GM12874 (cell line): Measurements from ENCODE around the gene PAX7.

Experiments
- TF ChIP-seq, protein P1 (sequence below): IDR thresholded peaks from 2 replicates; pipeline ENCODE4 v1.5.1; 2011; ENCODE audit warnings: low read depth, mild to moderate bottlenecking, control low read depth, low read length, moderate library complexity; ENCODE audit not compliant: insufficient read depth

Gene PAX7

DNA sequence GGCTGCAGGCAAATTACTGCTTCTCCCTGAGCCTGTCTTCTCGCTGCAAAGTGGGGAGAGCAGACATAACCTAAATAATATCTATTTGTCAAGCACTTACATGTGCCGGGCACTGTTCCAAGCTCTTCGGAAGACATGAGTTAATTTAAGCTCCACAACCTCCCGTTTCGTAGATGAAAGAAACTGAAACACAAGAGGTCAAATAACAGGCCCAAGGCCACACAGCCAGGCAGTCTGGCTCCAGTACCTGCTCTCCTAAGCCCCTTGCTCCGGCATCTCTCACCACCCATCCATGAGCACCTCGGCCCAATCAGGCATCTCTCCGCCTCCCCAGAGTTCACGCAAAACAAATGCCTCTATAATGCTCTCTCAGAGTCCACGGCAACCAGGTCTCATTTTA, 163.4 kb downstream of the PAX7 start:
- TF ChIP-seq, protein P1, sequence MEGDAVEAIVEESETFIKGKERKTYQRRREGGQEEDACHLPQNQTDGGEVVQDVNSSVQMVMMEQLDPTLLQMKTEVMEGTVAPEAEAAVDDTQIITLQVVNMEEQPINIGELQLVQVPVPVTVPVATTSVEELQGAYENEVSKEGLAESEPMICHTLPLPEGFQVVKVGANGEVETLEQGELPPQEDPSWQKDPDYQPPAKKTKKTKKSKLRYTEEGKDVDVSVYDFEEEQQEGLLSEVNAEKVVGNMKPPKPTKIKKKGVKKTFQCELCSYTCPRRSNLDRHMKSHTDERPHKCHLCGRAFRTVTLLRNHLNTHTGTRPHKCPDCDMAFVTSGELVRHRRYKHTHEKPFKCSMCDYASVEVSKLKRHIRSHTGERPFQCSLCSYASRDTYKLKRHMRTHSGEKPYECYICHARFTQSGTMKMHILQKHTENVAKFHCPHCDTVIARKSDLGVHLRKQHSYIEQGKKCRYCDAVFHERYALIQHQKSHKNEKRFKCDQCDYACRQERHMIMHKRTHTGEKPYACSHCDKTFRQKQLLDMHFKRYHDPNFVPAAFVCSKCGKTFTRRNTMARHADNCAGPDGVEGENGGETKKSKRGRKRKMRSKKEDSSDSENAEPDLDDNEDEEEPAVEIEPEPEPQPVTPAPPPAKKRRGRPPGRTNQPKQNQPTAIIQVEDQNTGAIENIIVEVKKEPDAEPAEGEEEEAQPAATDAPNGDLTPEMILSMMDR, result no peak

DNA sequence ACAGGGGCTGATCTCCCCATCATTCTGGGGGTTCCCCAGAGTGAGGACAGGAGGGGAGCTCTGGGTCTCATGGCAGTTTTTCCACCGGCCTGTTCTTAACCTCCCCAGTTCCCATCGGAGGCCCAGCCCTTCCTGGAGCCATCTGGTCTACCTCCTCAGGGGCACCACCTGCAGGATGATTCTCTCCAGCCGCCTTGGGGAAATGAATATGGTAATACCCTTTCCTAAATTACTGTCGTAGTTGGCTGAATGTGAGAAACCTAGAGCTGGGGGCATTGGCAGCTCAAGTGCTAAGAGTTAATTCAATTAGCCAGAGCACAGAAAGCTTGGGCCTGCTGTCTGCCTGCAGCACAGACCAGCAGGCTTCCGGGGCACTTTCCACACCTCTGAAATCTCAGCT, 163.9 kb downstream of the PAX7 start:
- TF ChIP-seq, protein P1, result no peak

- TF ChIP-seq, protein P1, result no peak
These were observed 164.5 kb downstream of the PAX7 start for GRCh38 chr1:18795002-18795689.

DNA sequence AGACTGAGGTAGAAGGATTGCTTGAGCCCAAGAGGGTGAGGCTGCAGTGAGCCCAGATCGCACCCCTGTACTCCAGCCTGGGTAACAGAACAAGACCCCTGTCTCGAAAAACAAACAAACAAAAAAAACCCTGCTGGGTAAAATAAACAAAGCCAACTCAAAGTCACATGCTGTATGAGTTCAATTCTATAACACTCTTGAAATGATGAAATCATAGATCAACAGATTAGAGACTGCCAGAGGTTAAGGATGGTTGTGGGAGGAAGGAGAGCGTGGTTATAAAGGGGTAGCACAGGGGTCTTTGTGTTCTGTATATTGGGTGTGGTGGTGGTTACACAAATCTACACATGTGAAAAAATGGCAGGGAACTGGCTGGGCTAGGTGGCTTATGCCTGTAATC, 166.3 kb downstream of the PAX7 start:
- TF ChIP-seq, protein P1, result no peak
